Pulmonary artery endothelial cell (primary cell): ENCODE results near the gene LYRM7. TPM values are rescaled to one million over a fixed set of nuclear protein-coding genes. Genes with fewer than 3 reads are reported as not detected.

Source experiments
- total RNA-seq: library from RNA; depleted of rRNA; stranded (reverse); fragments of >200 nt; gene quantifications from 2 replicates; pipeline ENCODE4 v1.2.3, GENCODE V29; 2014

LYRM7 gene
- total RNA-seq, 1 donor from 2014 or later, result 6.7 TPM

Other genes with a start within 250 kb of the LYRM7 start
- gene HINT1, start 5.7 kb upstream of the LYRM7 start, total RNA-seq, result 187 and 237 TPM in 2 replicates
- gene CDC42SE2, start 93.1 kb downstream of the LYRM7 start, total RNA-seq, result 47.0 and 49.3 TPM in 2 replicates